H1 (cell line): Measurements from ENCODE around the gene NSDHL. TPM values are rescaled to one million over a fixed set of nuclear protein-coding genes. Genes with fewer than 3 reads are reported as not detected.
A peak's percentile ranks its signal among the peaks of the same experiment; 100 is the strongest.

Source experiments
- CTCF ChIA-PET: fragments of 300-600 bp; sonication (Branson Sonifier 250); formaldehyde crosslinking; loops from one replicate; lab custom pipeline; 2021; ENCODE audit not compliant: partially characterized antibody; lab: Charles Lee
- POLR2A ChIA-PET: fragments of 300-600 bp; sonication (Branson Sonifier 250); formaldehyde crosslinking; loops from one replicate; lab custom pipeline; 2021; ENCODE audit warnings: inconsistent platforms; ENCODE audit not compliant: partially characterized antibody; lab: Charles Lee
- DNase-seq, 2 experiments: peaks; one replicate each; pipeline versions ENCODE4 v3.0.0 to v3.0.0-alpha.2; 2010 to 2022; ENCODE audit warnings: low spot score in 2 of 2, low read depth in 1 of 2, mixed read lengths in 1 of 2
- FAIRE-seq: peaks from 2 replicates; lab custom pipeline; 2011; peaks lifted over from hg19 to GRCh38; lab: Jason Lieb, UNC
- H2AFZ ChIP-seq: 2 replicates; pipeline ENCODE4 v1.8.1; 2012; ENCODE audit warnings: low read length, inconsistent platforms
- H2AK5ac ChIP-seq: 2 replicates; pipeline ENCODE4 v1.6.1; 2013; ENCODE audit warnings: low read depth, low read length
- H2BK120ac ChIP-seq: replicated peaks from 2 replicates; pipeline ENCODE3; 2013; ENCODE audit warnings: low read depth, low read length, inconsistent platforms
- H2BK12ac ChIP-seq: 2 replicates; pipeline ENCODE4 v1.6.1; 2013; ENCODE audit warnings: low read depth, low read length
- H2BK15ac ChIP-seq: 2 replicates; pipeline ENCODE4 v1.6.1; 2013; ENCODE audit warnings: low read length
- H2BK20ac ChIP-seq: 2 replicates; pipeline ENCODE4 v1.6.1; 2013; ENCODE audit warnings: low read length
- H2BK5ac ChIP-seq: 2 replicates; pipeline ENCODE4 v1.6.1; 2013; ENCODE audit warnings: low read depth, low read length
- H3K14ac ChIP-seq: 2 replicates; pipeline ENCODE4 v1.6.1; 2013; ENCODE audit warnings: inconsistent platforms; ENCODE audit not compliant: insufficient read length
- H3K18ac ChIP-seq: 2 replicates; pipeline ENCODE4 v1.6.1; 2013; ENCODE audit warnings: low read length; ENCODE audit errors: extremely low read depth
- H3K23ac ChIP-seq: 2 replicates; pipeline ENCODE4 v1.6.1; 2013; ENCODE audit warnings: inconsistent platforms; ENCODE audit not compliant: insufficient read length
- H3K23me2 ChIP-seq: 2 replicates; pipeline ENCODE4 v1.6.1; 2013; ENCODE audit warnings: low read depth, low read length
- H3K27ac ChIP-seq: 2 replicates; pipeline ENCODE4 v1.6.1; 2011; ENCODE audit warnings: low read depth, low read length, inconsistent platforms
- H3K27me3 ChIP-seq, 4 experiments: replicated peaks in 1 of 4; 1 replicate in 1 of 4; 2 replicates in 3 of 4; pipeline versions ENCODE4 v1.6.1 to v1.8.1; 2011 to 2013; ENCODE audit warnings: low read length in 3 of 4, mild to moderate bottlenecking in 3 of 4, inconsistent platforms in 2 of 4, mixed read lengths in 2 of 4, moderate library complexity in 1 of 4; ENCODE audit not compliant: control insufficient read depth in 3 of 4, insufficient read depth in 3 of 4; ENCODE audit errors: extremely low read depth in 1 of 4
- H3K36me3 ChIP-seq, 4 experiments: 2 replicates each; pipeline versions ENCODE4 v1.6.1 to v1.8.1; 2011 to 2013; ENCODE audit warnings: mild to moderate bottlenecking in 4 of 4, low read length in 3 of 4, moderate library complexity in 2 of 4, control low read depth in 1 of 4, inconsistent platforms in 1 of 4; ENCODE audit not compliant: insufficient read depth in 4 of 4, control insufficient read depth in 2 of 4
- H3K4ac ChIP-seq: replicated peaks from 2 replicates; pipeline ENCODE3; 2013; ENCODE audit warnings: low read length, low read depth, mixed read lengths, inconsistent platforms; ENCODE audit not compliant: insufficient read length
- H3K4me1 ChIP-seq, 4 experiments: replicated peaks in 1 of 4; 1 replicate in 1 of 4; 2 replicates in 3 of 4; pipeline versions ENCODE4 v1.6.1 to v1.8.1; 2011 to 2013; ENCODE audit warnings: low read length in 3 of 4, inconsistent platforms in 2 of 4, mixed read lengths in 1 of 4; ENCODE audit not compliant: insufficient read depth in 4 of 4, control insufficient read depth in 3 of 4
- H3K4me2 ChIP-seq, 2 experiments: 2 replicates each; pipeline versions ENCODE4 v1.6.1 to v1.8.1; 2011 to 2013; ENCODE audit warnings: low read depth in 2 of 2, low read length in 2 of 2, control low read depth in 1 of 2, inconsistent platforms in 1 of 2, mild to moderate bottlenecking in 1 of 2; ENCODE audit not compliant: insufficient read depth in 1 of 2
- H3K4me3 ChIP-seq, 4 experiments: fragments of 200-600, 300-600 bp in 1 of 4; sonication (generic), shearing (Covaris generic), sonication (Bioruptor Twin) in 1 of 4; 2 replicates each; pipeline versions ENCODE4 v1.5.1 to v1.8.1; 2011 to 2016; ENCODE audit warnings: low read length in 4 of 4, low read depth in 3 of 4, control low read depth in 2 of 4, inconsistent platforms in 2 of 4, mild to moderate bottlenecking in 2 of 4, mixed read lengths in 1 of 4, moderate library complexity in 1 of 4; ENCODE audit not compliant: insufficient read depth in 2 of 4; ENCODE audit errors: extremely low read depth in 1 of 4
- H3K56ac ChIP-seq: replicated peaks from 2 replicates; pipeline ENCODE3; 2013; ENCODE audit warnings: low read depth, mild to moderate bottlenecking, mixed read lengths, low read length, inconsistent platforms; ENCODE audit not compliant: insufficient read length
- H3K79me1 ChIP-seq: 2 replicates; pipeline ENCODE4 v1.6.1; 2013; ENCODE audit warnings: low read depth, low read length, control low read depth
- H3K79me2 ChIP-seq, 2 experiments: 2 replicates each; pipeline versions ENCODE4 v1.6.1 to v1.8.1; 2012 to 2013; ENCODE audit warnings: low read length in 2 of 2, mild to moderate bottlenecking in 2 of 2, inconsistent platforms in 1 of 2; ENCODE audit not compliant: insufficient read depth in 2 of 2, control insufficient read depth in 1 of 2
- H3K9ac ChIP-seq, 4 experiments: replicated peaks in 1 of 4; 1 replicate in 1 of 4; 2 replicates in 3 of 4; pipeline versions ENCODE4 v1.6.1 to v1.8.1; 2011 to 2013; ENCODE audit warnings: low read depth in 3 of 4, low read length in 3 of 4, control low read depth in 2 of 4, mild to moderate bottlenecking in 2 of 4, moderate library complexity in 2 of 4, inconsistent platforms in 1 of 4; ENCODE audit errors: extremely low read depth in 1 of 4
- H3K9me3 ChIP-seq, 2 experiments: 2 replicates each; pipeline versions ENCODE4 v1.6.1 to v1.8.1; 2012 to 2013; ENCODE audit warnings: mild to moderate bottlenecking in 2 of 2, moderate library complexity in 2 of 2, control low read depth in 1 of 2, inconsistent platforms in 1 of 2, low read depth in 1 of 2, low read length in 1 of 2, mixed read lengths in 1 of 2; ENCODE audit not compliant: insufficient read depth in 2 of 2
- H4K20me1 ChIP-seq, 2 experiments: replicated peaks in 1 of 2; 2 replicates each; pipeline versions ENCODE3 to v1.8.1; 2011 to 2013; ENCODE audit warnings: inconsistent platforms in 2 of 2, low read length in 2 of 2, mild to moderate bottlenecking in 1 of 2; ENCODE audit not compliant: insufficient read depth in 2 of 2, control insufficient read depth in 1 of 2
- H4K5ac ChIP-seq: 2 replicates; pipeline ENCODE4 v1.6.1; 2013; ENCODE audit warnings: low read length, low read depth, mixed read lengths, inconsistent platforms; ENCODE audit not compliant: insufficient read length
- H4K8ac ChIP-seq: 2 replicates; pipeline ENCODE4 v1.8.0; 2013; ENCODE audit warnings: mild to moderate bottlenecking, moderate library complexity, low read length, inconsistent platforms; ENCODE audit not compliant: insufficient read depth; ENCODE audit errors: extremely low read depth
- H4K91ac ChIP-seq: replicated peaks from 2 replicates; pipeline ENCODE3; 2013; ENCODE audit warnings: low read length, mixed read lengths, inconsistent platforms; ENCODE audit not compliant: insufficient read length
- ASH2L ChIP-seq: fragments of 200-600, 300-600 bp; sonication (generic); IDR thresholded peaks from one replicate; pipeline ENCODE4 v1.7.1; 2017; ENCODE audit warnings: low read length
- FOSL1 ChIP-seq: IDR thresholded peaks from 2 replicates; pipeline ENCODE4 v1.6.1; 2011; ENCODE audit warnings: mild to moderate bottlenecking, low read depth, low read length, moderate library complexity; ENCODE audit not compliant: insufficient read depth
- GTF2F1 ChIP-seq: IDR thresholded peaks from 2 replicates; pipeline ENCODE4 v1.6.1; 2012; ENCODE audit warnings: low read depth, low read length, improper control_type of control experiment, borderline replicate concordance
- KDM4A ChIP-seq: IDR thresholded peaks from one replicate; pipeline ENCODE4 v1.7.1; 2012; ENCODE audit warnings: low read depth, mild to moderate bottlenecking, moderate library complexity, low read length, inconsistent platforms; ENCODE audit not compliant: severe bottlenecking
- RBBP5 ChIP-seq: IDR thresholded peaks from 2 replicates; pipeline ENCODE4 v1.7.1; 2012; ENCODE audit warnings: low read depth, mild to moderate bottlenecking, inconsistent platforms, low read length, moderate library complexity, borderline replicate concordance
- TEAD4 ChIP-seq: IDR thresholded peaks from 2 replicates; pipeline ENCODE4 v1.6.1; 2012; ENCODE audit warnings: low read depth, low read length, inconsistent platforms, mixed read lengths
- WGBS, 2 experiments: shearing (Covaris generic) in 1 of 2; methylation state at CpG; one replicate each; pipeline versions ENCODE4 v1.1.6 to v1.1.7; 2013 to 2015; ENCODE audit warnings: low lambda C conversion rate in 2 of 2, mixed read lengths in 2 of 2, inconsistent platforms in 1 of 2, low coverage in 1 of 2, missing lambda C conversion rate in 1 of 2; ENCODE audit not compliant: insufficient replicate concordance in 2 of 2, insufficient coverage in 1 of 2, insufficient read length in 1 of 2; ENCODE audit errors: extremely low coverage in 1 of 2, missing lambda C conversion rate in 1 of 2; 5-methylcytosine and 5-hydroxymethylcytosine counted together
- polyA plus RNA-seq, 7 experiments: library from polyadenylated mRNA; depleted of rRNA in 3 of 7; stranded (reverse) in 5 of 7; unstranded in 2 of 7; fragments of >200 nt in 5 of 7; fragments of 200-250 nt in 2 of 7; gene quantifications; 1 replicate in 5 of 7; 2 replicates in 1 of 7; 4 replicates in 1 of 7; pipeline versions ENCODE4 v1.2.1 to v1.2.3, GENCODE V29; 2011 to 2013; ENCODE audit warnings: missing spikeins in 2 of 7, mixed read lengths in 2 of 7
- total RNA-seq: library from RNA; stranded (reverse); fragmentation: NEBNext Ultra II Directional; extraction: Animal tissue kit (Norgen Biotek cat#: 25700); gene quantifications from 2 replicates; pipeline ENCODE4 v1.2.1, GENCODE V29; 2021
- TF ChIP-seq, protein P1 (sequence below), 3 experiments: IDR thresholded peaks; 1 replicate in 2 of 3; 2 replicates in 1 of 3; pipeline versions ENCODE4 v1.5.1 to v1.6.1; 2011; ENCODE audit warnings: low read length in 3 of 3, mild to moderate bottlenecking in 3 of 3, inconsistent platforms in 2 of 3, low read depth in 1 of 3, moderate library complexity in 1 of 3; ENCODE audit not compliant: insufficient read depth in 1 of 3; ENCODE audit errors: control extremely low read depth in 1 of 3
- TF ChIP-seq, protein P2 (sequence below): IDR thresholded peaks from 2 replicates; pipeline ENCODE4 v1.6.1; 2012; ENCODE audit warnings: low read length, inconsistent platforms

The NSDHL gene
- total and polyA plus RNA-seq, 2 of the 8 experiments (the other 6 are each of a cell fraction or from before 2014, with no cell fraction given) = 31.5 to 34.6 TPM

DNA sequence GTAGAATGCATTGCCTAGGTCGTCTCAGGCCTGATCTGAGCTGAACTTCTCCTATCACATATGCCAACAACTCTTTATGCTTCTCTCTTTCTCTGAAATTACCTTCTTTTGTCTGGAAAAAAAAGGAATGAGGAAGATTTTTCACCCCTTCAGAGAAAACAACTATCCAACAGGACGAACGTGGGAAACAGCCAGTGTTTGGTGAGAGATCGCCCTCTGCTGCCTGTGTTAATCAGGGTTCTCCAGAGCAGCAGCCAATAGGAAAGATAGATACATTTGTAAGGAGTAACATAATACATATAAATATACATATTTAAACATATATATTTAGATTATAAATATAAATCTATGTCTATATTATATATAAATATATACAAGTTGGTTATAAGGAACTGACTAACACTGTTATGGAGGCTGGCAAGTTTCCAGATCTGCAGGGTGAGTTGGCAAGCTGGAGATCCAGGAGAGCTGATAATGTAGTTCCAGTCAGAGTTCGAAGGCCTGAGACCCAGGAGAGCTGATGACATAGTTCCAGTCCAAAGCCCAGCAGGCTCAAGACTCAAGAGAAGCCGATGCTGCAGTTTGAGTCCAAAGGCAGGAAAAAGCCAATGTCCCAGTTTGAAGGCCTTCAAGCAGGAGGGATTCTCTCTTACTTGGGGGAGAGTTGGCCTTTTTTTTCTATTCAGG lies 13.6 kb upstream of the NSDHL start:
- WGBS, 2 experiments = 34% methylated on average over 6 of the region's 6 CpGs; no CpG with 5 or more reads in 1 of the 2 experiments
- Histone ChIP-seq H3K9ac (no peak overlapping the region), H2BK20ac (no peak overlapping the region), H4K20me1 (no peaks in the 10 kb centered on the region), H2AFZ (peak overlapping the region; percentile 84; the same call in 1 of the 2 replicates), H2BK12ac (no peak overlapping the region), H3K4ac (no peak overlapping the region), H3K9me3 (no peaks in the 10 kb centered on the region), H3K4me3 (no peak overlapping the region), H3K79me1 (no peaks in the 10 kb centered on the region), H3K18ac (no peak overlapping the region), H2BK15ac (no peak overlapping the region), H4K8ac (no peak overlapping the region), H3K4me1 (no peaks in the 10 kb centered on the region), H3K4me2 (peak overlapping the region in 1 of 2 experiments; percentile 33; a peak in 2 of 4 replicates), H2AK5ac (no peak overlapping the region), H4K91ac (no peak overlapping the region), H2BK120ac (no peak overlapping the region), H3K79me2 (no peaks in the 10 kb centered on the region), H3K23me2 (no peaks in the 10 kb centered on the region), H3K14ac (no peak overlapping the region), H3K56ac (no peak overlapping the region), H3K27ac (no peak overlapping the region), H2BK5ac (no peak overlapping the region), H4K5ac (no peak overlapping the region), H3K23ac (no peak overlapping the region), H3K36me3 (no peaks in the 10 kb centered on the region), H3K27me3 (no peaks in the 10 kb centered on the region; a peak in 1 of 7 replicates)
- ChIA-PET POLR2A (no interaction called here), CTCF (interaction anchor here (1.0 to 2.4 kb wide), 13 partner anchors 10 to 1105 kb away, joined by 3 to 19 read pairs (median 4); no protein-coding TSS in a partner anchor)
- no peak for DNase-seq
- FAIRE-seq = peak; percentile 62
- TF ChIP-seq KDM4A (no peak), FOSL1 (no peak), TEAD4 (no peak), ASH2L (no peak), GTF2F1 (no peak), RBBP5 (no peak)
- TF ChIP-seq, protein P1, sequence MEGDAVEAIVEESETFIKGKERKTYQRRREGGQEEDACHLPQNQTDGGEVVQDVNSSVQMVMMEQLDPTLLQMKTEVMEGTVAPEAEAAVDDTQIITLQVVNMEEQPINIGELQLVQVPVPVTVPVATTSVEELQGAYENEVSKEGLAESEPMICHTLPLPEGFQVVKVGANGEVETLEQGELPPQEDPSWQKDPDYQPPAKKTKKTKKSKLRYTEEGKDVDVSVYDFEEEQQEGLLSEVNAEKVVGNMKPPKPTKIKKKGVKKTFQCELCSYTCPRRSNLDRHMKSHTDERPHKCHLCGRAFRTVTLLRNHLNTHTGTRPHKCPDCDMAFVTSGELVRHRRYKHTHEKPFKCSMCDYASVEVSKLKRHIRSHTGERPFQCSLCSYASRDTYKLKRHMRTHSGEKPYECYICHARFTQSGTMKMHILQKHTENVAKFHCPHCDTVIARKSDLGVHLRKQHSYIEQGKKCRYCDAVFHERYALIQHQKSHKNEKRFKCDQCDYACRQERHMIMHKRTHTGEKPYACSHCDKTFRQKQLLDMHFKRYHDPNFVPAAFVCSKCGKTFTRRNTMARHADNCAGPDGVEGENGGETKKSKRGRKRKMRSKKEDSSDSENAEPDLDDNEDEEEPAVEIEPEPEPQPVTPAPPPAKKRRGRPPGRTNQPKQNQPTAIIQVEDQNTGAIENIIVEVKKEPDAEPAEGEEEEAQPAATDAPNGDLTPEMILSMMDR (IDR thresholded peaks at IDR 0.05; ENCODE audit: control extremely low read depth in 1 of 3, insufficient read depth in 1 of 3, low read depth in 1 of 3, low read length in 3 of 3) = peak; percentile 25 to 58 (median 48)
- TF ChIP-seq, protein P2, sequence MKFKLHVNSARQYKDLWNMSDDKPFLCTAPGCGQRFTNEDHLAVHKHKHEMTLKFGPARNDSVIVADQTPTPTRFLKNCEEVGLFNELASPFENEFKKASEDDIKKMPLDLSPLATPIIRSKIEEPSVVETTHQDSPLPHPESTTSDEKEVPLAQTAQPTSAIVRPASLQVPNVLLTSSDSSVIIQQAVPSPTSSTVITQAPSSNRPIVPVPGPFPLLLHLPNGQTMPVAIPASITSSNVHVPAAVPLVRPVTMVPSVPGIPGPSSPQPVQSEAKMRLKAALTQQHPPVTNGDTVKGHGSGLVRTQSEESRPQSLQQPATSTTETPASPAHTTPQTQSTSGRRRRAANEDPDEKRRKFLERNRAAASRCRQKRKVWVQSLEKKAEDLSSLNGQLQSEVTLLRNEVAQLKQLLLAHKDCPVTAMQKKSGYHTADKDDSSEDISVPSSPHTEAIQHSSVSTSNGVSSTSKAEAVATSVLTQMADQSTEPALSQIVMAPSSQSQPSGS = no peak
